PFSK-1 (cell line): ENCODE data around the gene SNRNP200.

ENCODE experiments used
- POLR2AphosphoS5 ChIP-seq: IDR thresholded peaks from 2 replicates; pipeline ENCODE4 v1.6.1; 2012; ENCODE audit warnings: low read depth, mild to moderate bottlenecking, control low read depth, low read length, moderate library complexity
- SIN3A ChIP-seq: IDR thresholded peaks from 2 replicates; pipeline ENCODE4 v1.6.1; 2012; ENCODE audit warnings: mild to moderate bottlenecking, low read length, moderate library complexity, borderline replicate concordance; ENCODE audit not compliant: insufficient read depth
- TAF1 ChIP-seq: IDR thresholded peaks from 2 replicates; pipeline ENCODE4 v1.6.1; 2012; ENCODE audit warnings: low read length, control low read depth, borderline replicate concordance; ENCODE audit not compliant: insufficient read depth
- TF ChIP-seq, protein P1 (sequence below), 2 experiments: IDR thresholded peaks; 2 replicates each; pipeline versions ENCODE4 v1.6.1 to v1.8.0; 2011 to 2012; ENCODE audit warnings: low read depth in 2 of 2, low read length in 2 of 2, control low read depth in 1 of 2, inconsistent platforms in 1 of 2, mild to moderate bottlenecking in 1 of 2, moderate library complexity in 1 of 2; ENCODE audit not compliant: insufficient read depth in 1 of 2

DNA sequence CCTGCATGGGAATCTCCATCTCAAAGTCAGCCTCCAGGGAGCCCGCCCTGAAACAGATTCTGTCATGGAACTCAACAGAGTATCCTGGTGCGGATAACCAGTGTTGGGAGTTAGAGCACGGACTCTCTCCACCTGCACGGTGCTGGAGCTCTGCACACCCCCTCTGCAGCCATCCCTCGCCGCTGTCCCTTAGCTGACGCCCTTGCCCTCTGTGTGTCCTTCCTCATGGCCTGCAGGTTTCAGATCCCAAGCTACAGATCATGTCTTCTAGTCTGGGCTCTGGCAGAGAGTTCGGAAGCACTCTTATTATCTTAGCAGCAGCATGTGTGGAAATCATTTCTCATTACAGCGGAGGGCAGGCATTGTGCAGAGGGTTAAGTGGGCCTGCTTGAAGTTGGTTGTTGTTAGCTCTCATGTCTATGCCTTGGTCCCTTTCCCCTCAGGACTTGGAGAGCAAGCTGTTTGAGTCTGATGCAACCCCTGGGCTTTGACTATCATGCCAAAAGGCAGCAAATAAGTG lies 65.5 kb downstream of the SNRNP200 start:
- TF ChIP-seq POLR2AphosphoS5 (no peak), TAF1 (no peak), SIN3A (no peak)
- TF ChIP-seq, protein P1, sequence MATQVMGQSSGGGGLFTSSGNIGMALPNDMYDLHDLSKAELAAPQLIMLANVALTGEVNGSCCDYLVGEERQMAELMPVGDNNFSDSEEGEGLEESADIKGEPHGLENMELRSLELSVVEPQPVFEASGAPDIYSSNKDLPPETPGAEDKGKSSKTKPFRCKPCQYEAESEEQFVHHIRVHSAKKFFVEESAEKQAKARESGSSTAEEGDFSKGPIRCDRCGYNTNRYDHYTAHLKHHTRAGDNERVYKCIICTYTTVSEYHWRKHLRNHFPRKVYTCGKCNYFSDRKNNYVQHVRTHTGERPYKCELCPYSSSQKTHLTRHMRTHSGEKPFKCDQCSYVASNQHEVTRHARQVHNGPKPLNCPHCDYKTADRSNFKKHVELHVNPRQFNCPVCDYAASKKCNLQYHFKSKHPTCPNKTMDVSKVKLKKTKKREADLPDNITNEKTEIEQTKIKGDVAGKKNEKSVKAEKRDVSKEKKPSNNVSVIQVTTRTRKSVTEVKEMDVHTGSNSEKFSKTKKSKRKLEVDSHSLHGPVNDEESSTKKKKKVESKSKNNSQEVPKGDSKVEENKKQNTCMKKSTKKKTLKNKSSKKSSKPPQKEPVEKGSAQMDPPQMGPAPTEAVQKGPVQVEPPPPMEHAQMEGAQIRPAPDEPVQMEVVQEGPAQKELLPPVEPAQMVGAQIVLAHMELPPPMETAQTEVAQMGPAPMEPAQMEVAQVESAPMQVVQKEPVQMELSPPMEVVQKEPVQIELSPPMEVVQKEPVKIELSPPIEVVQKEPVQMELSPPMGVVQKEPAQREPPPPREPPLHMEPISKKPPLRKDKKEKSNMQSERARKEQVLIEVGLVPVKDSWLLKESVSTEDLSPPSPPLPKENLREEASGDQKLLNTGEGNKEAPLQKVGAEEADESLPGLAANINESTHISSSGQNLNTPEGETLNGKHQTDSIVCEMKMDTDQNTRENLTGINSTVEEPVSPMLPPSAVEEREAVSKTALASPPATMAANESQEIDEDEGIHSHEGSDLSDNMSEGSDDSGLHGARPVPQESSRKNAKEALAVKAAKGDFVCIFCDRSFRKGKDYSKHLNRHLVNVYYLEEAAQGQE (IDR thresholded peaks at IDR 0.05; ENCODE audit: insufficient read depth in 1 of 2, low read depth in 2 of 2, low read length in 2 of 2): no peak
